ENCODE data around the gene CS. TPM values are rescaled to one million over a fixed set of nuclear protein-coding genes. Genes with fewer than 3 reads are reported as not detected.
A peak's percentile ranks its signal among the peaks of the same experiment; 100 is the strongest.
"Not testable (repeated sequence)": the region's sequence is repeated elsewhere in the genome, so short reads cannot be mapped to it uniquely, and the experiment has no call there.

Gene CS
- total RNA-seq (100 to 1,000 TPM; 139 to 145 TPM), total RNA-seq (57.5 to 229 (median 97.3) reads per million in 172 experiments)
- 93.5 TPM for polyA plus RNA-seq (2013, experiment 1 of 2)
- 104 TPM for polyA plus RNA-seq (2013, experiment 2 of 2)

DNA sequence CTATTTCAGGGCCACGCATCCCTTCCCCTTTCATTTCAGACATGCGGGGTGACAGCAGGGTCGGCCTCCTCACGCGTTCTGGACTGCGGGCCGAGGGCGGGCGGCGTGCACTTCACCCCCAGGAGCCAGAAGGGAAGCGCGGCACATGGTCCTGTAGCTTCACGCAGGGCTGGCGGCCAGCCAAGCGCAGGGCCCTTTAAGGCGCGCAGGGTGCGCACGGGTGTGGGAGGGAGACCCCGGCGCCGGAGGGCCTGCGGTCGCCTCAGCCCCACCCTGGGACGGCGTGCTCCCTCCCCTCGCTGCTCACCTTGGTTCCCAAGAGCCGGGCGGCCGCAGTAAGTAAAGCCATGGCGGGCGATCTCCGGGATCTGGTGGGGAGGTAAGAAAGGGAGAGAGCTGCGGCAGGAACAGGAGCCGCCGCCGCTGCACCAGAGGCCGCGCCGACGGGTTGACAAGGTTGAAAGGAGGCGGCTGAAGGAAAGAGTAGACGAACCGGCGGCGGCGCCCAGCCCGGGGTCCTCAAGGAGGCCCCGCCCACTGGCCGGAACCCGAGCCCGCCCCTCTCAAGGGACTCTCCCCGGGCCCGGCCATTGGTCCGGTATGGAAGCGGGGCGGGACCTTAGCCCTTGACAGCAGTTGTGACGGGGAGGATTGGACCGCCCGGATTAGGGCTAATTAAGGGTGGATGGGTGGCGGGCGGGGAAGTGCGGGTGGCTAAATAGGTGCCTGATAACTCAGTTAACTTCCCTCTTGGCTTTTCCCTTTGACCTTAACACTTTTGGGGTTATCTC, at the start of gene CS:
CS (minus strand) TSS at position 478 of the 791 bp plus-strand sequence; CDS start at position 349, 129 bp downstream.
- H3K4me1 ChIP-seq (ENCODE audit: insufficient read depth, low read length): peaks cover 56% of the 10 kb centered on the region
- intact Hi-C loops (cut with DNase I, micrococcal nuclease): loop anchor here (1.0 to 2.0 kb wide), 7 partner anchors 33 to 173 kb away; partner anchors contain the start of genes COQ10A (in 2 of the 2), ANKRD52 (in 1 of the 2) and STAT2 (in 1 of the 2)
- TF ChIP-seq, protein P1, sequence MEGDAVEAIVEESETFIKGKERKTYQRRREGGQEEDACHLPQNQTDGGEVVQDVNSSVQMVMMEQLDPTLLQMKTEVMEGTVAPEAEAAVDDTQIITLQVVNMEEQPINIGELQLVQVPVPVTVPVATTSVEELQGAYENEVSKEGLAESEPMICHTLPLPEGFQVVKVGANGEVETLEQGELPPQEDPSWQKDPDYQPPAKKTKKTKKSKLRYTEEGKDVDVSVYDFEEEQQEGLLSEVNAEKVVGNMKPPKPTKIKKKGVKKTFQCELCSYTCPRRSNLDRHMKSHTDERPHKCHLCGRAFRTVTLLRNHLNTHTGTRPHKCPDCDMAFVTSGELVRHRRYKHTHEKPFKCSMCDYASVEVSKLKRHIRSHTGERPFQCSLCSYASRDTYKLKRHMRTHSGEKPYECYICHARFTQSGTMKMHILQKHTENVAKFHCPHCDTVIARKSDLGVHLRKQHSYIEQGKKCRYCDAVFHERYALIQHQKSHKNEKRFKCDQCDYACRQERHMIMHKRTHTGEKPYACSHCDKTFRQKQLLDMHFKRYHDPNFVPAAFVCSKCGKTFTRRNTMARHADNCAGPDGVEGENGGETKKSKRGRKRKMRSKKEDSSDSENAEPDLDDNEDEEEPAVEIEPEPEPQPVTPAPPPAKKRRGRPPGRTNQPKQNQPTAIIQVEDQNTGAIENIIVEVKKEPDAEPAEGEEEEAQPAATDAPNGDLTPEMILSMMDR (IDR thresholded peaks at IDR 0.05): no peak
- H3K27ac Mint-ChIP-seq: peak within 1 kb of the TSS; percentile 97
- H3K4me3 ChIP-seq (ENCODE audit: low read length): peak within 1 kb of the TSS; percentile 72
- peak within 1 kb of the TSS; percentile 91 to 96 for H3K27ac ChIP-seq (ENCODE audit: low read depth in 1 of 2, low read length in 2 of 2)
- peak within 1 kb of the TSS; percentile 98 for H3K4me3 Mint-ChIP-seq
- H3K27me3 ChIP-seq (ENCODE audit: control insufficient read depth in 1 of 2, insufficient read depth in 2 of 2, low read length in 2 of 2): no peaks in the 10 kb centered on the region
- ATAC-seq (ENCODE audit: poor library complexity): peak; percentile 91
- ChIA-PET POLR2A (interaction anchor here (0.6 to 3.6 kb wide), 18 partner anchors 9 to 483 kb away, joined by 3 to 31 read pairs (median 4); partner anchors contain the start of genes ANKRD52, CNPY2, COQ10A and ORMDL2), CTCF (interaction anchor here (0.6 to 4.5 kb wide), 10 partner anchors 9 to 260 kb away, joined by 3 to 20 read pairs (median 3); partner anchors contain the start of genes ANKRD52, CNPY2, SMARCC2 and ZC3H10)
- peak; percentile 95 to 99 (median 98) for DNase-seq
- peaks cover 51% of the 10 kb centered on the region for H3K36me3 Mint-ChIP-seq (ENCODE audit: low read depth)
- H3K9me3 ChIP-seq (ENCODE audit: control insufficient read depth in 1 of 2, insufficient read depth in 1 of 2, low read length in 2 of 2): no peaks in the 10 kb centered on the region
- H3K4me1 Mint-ChIP-seq (ENCODE audit: low read depth): peaks cover 68% of the 10 kb centered on the region
- no peaks in the 10 kb centered on the region for H3K27me3 Mint-ChIP-seq
- H3K36me3 ChIP-seq (ENCODE audit: insufficient read depth, low read length): peaks cover 19% of the 10 kb centered on the region
- no peaks in the 10 kb centered on the region for H3K9me3 Mint-ChIP-seq

GRCh38 chr12:56348776-56349175, 48.6 kb upstream of the CS start:
- ATAC-seq (ENCODE audit: poor library complexity): no peak
- DNase-seq: no peak
- H3K36me3 Mint-ChIP-seq (ENCODE audit: low read depth): peaks cover 68% of the 10 kb centered on the region
- H3K9me3 ChIP-seq (ENCODE audit: control insufficient read depth in 1 of 2, insufficient read depth in 1 of 2, low read length in 2 of 2): no peaks in the 10 kb centered on the region
- no peaks in the 10 kb centered on the region for H3K27me3 Mint-ChIP-seq
- intact Hi-C loops (cut with DNase I, micrococcal nuclease): no loop called here
- H3K4me1 ChIP-seq (ENCODE audit: insufficient read depth, low read length): no peaks in the 10 kb centered on the region
- ChIA-PET POLR2A (interaction anchor here (0.7 to 2.7 kb wide), 2 partner anchors 10 to 11 kb away, joined by 3 to 15 read pairs; partner anchors contain the start of genes IL23A and STAT2), CTCF (no interaction called here)
- H3K4me3 Mint-ChIP-seq: no peak overlapping the region
- H3K4me3 ChIP-seq (ENCODE audit: low read length): no peak overlapping the region
- H3K4me1 Mint-ChIP-seq (ENCODE audit: low read depth): no peaks in the 10 kb centered on the region
- no peaks in the 10 kb centered on the region for H3K27me3 ChIP-seq (ENCODE audit: control insufficient read depth in 1 of 2, insufficient read depth in 2 of 2, low read length in 2 of 2)
- TF ChIP-seq, protein P1 (IDR thresholded peaks at IDR 0.05): no peak
- H3K27ac Mint-ChIP-seq: no peak overlapping the region
- H3K36me3 ChIP-seq (ENCODE audit: insufficient read depth, low read length): peaks cover 78% of the 10 kb centered on the region
- H3K9me3 Mint-ChIP-seq: no peaks in the 10 kb centered on the region
- H3K27ac ChIP-seq (ENCODE audit: low read depth in 1 of 2, low read length in 2 of 2): no peak overlapping the region

- H3K27me3 Mint-ChIP-seq; H3K9me3 ChIP-seq (ENCODE audit: control insufficient read depth in 1 of 2, insufficient read depth in 1 of 2, low read length in 2 of 2); H3K4me1 Mint-ChIP-seq (ENCODE audit: low read depth); H3K4me3 Mint-ChIP-seq; H3K9me3 Mint-ChIP-seq; H3K27ac Mint-ChIP-seq; ATAC-seq (ENCODE audit: poor library complexity); DNase-seq; H3K27me3 ChIP-seq (ENCODE audit: control insufficient read depth in 1 of 2, insufficient read depth in 2 of 2, low read length in 2 of 2); intact Hi-C loops (cut with DNase I, micrococcal nuclease); H3K4me1 ChIP-seq (ENCODE audit: insufficient read depth, low read length); H3K27ac ChIP-seq (ENCODE audit: low read depth in 1 of 2, low read length in 2 of 2); H3K4me3 ChIP-seq (ENCODE audit: low read length): not testable (repeated sequence)
- peaks cover 81% of the 10 kb centered on the region for H3K36me3 ChIP-seq (ENCODE audit: insufficient read depth, low read length)
- peaks cover 81% of the 10 kb centered on the region for H3K36me3 Mint-ChIP-seq (ENCODE audit: low read depth)
- POLR2A ChIA-PET: interaction anchor here (1.2 to 2.7 kb wide), 3 partner anchors 8 to 31 kb away, joined by 5 to 15 read pairs (median 6); partner anchors contain the start of genes CNPY2, IL23A and STAT2
- CTCF ChIA-PET: interaction anchor here (0.8 to 1.5 kb wide), 8 partner anchors 10 to 121 kb away, joined by 3 to 8 read pairs (median 4); partner anchors contain the start of genes CNPY2, PAN2, SPRYD4 and STAT2
Observed at GRCh38 chr12:56347255-56347654, 47.1 kb upstream of the CS start.

Measured in CD4-positive, alpha-beta T cell (primary cell).